SK-N-MC (cell line): ENCODE measurements around the gene HJURP.

Source experiments
- EZH2 ChIP-seq: fragments of 200-600 bp; sonication (generic); IDR thresholded peaks from one replicate; pipeline ENCODE4 v1.6.1; 2017; ENCODE audit warnings: antibody characterized with exemption
- POLR2AphosphoS5 ChIP-seq: IDR thresholded peaks from 2 replicates; pipeline ENCODE4 v1.6.1; 2012; ENCODE audit warnings: mild to moderate bottlenecking, low read depth, low read length, borderline replicate concordance

DNA sequence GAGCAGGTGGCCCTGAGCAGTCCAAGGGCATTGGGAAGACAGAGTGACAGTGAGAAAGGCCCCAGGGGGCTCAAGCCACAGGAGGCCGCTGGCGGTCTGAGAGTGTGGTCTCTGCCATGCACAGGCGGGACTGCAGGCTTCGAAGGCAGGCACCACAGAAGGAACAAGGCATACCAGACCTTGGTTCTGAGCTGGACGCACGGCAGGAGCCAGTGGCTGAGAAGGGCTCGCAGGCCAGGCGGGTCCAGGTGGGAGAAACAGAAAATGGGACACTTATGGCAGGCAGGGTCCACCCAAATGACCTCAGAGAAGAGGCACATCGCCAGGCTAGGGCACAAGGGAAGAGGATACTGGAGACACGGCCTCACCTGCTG is 14.9 kb downstream of the HJURP start:
- TF ChIP-seq POLR2AphosphoS5 = no peak
- no peak for TF ChIP-seq EZH2
